Testis (tissue), 2 donors: ENCODE results near the gene KLHL22.

Experiments used
- POLR2A ChIP-seq: fragments of 450-650 bp; IDR thresholded peaks from one replicate; pipeline ENCODE4 v1.6.1; 2017; ENCODE audit warnings: antibody characterized with exemption, mild to moderate bottlenecking, moderate library complexity
- TF ChIP-seq, protein P1 (sequence below), 3 experiments: fragments of 450-650 bp in 2 of 3; fragments of 200-600 bp in 1 of 3; sonication (generic) in 1 of 3; IDR thresholded peaks; one replicate each; pipeline ENCODE4 v1.5.1; 2016 to 2019; ENCODE audit warnings: antibody characterized with exemption in 3 of 3, mild to moderate bottlenecking in 2 of 3, moderate library complexity in 1 of 3

- TF ChIP-seq, protein P1, sequence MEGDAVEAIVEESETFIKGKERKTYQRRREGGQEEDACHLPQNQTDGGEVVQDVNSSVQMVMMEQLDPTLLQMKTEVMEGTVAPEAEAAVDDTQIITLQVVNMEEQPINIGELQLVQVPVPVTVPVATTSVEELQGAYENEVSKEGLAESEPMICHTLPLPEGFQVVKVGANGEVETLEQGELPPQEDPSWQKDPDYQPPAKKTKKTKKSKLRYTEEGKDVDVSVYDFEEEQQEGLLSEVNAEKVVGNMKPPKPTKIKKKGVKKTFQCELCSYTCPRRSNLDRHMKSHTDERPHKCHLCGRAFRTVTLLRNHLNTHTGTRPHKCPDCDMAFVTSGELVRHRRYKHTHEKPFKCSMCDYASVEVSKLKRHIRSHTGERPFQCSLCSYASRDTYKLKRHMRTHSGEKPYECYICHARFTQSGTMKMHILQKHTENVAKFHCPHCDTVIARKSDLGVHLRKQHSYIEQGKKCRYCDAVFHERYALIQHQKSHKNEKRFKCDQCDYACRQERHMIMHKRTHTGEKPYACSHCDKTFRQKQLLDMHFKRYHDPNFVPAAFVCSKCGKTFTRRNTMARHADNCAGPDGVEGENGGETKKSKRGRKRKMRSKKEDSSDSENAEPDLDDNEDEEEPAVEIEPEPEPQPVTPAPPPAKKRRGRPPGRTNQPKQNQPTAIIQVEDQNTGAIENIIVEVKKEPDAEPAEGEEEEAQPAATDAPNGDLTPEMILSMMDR (IDR thresholded peaks at IDR 0.05): no peak
- no peak for TF ChIP-seq POLR2A
Measured at GRCh38 chr22:20471126-20471833, 24.3 kb downstream of the KLHL22 start.
